Measurements from ENCODE around the gene SLC25A47.

- TF ChIP-seq, protein P1, sequence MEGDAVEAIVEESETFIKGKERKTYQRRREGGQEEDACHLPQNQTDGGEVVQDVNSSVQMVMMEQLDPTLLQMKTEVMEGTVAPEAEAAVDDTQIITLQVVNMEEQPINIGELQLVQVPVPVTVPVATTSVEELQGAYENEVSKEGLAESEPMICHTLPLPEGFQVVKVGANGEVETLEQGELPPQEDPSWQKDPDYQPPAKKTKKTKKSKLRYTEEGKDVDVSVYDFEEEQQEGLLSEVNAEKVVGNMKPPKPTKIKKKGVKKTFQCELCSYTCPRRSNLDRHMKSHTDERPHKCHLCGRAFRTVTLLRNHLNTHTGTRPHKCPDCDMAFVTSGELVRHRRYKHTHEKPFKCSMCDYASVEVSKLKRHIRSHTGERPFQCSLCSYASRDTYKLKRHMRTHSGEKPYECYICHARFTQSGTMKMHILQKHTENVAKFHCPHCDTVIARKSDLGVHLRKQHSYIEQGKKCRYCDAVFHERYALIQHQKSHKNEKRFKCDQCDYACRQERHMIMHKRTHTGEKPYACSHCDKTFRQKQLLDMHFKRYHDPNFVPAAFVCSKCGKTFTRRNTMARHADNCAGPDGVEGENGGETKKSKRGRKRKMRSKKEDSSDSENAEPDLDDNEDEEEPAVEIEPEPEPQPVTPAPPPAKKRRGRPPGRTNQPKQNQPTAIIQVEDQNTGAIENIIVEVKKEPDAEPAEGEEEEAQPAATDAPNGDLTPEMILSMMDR (IDR thresholded peaks at IDR 0.05), result no peak
- TF ChIP-seq, protein P2, sequence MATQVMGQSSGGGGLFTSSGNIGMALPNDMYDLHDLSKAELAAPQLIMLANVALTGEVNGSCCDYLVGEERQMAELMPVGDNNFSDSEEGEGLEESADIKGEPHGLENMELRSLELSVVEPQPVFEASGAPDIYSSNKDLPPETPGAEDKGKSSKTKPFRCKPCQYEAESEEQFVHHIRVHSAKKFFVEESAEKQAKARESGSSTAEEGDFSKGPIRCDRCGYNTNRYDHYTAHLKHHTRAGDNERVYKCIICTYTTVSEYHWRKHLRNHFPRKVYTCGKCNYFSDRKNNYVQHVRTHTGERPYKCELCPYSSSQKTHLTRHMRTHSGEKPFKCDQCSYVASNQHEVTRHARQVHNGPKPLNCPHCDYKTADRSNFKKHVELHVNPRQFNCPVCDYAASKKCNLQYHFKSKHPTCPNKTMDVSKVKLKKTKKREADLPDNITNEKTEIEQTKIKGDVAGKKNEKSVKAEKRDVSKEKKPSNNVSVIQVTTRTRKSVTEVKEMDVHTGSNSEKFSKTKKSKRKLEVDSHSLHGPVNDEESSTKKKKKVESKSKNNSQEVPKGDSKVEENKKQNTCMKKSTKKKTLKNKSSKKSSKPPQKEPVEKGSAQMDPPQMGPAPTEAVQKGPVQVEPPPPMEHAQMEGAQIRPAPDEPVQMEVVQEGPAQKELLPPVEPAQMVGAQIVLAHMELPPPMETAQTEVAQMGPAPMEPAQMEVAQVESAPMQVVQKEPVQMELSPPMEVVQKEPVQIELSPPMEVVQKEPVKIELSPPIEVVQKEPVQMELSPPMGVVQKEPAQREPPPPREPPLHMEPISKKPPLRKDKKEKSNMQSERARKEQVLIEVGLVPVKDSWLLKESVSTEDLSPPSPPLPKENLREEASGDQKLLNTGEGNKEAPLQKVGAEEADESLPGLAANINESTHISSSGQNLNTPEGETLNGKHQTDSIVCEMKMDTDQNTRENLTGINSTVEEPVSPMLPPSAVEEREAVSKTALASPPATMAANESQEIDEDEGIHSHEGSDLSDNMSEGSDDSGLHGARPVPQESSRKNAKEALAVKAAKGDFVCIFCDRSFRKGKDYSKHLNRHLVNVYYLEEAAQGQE (IDR thresholded peaks at IDR 0.05; ENCODE audit: insufficient read depth in 1 of 2, low read depth in 2 of 2, low read length in 1 of 2), result no peak
Measured at GRCh38 chr14:100327128-100327527, 4.0 kb downstream of the SLC25A47 start.
